Measurements from ENCODE around the gene MS4A6A.
"Not testable (repeated sequence)": the region's sequence is repeated elsewhere in the genome, so short reads cannot be mapped to it uniquely, and the experiment has no call there.

Gene MS4A6A

DNA sequence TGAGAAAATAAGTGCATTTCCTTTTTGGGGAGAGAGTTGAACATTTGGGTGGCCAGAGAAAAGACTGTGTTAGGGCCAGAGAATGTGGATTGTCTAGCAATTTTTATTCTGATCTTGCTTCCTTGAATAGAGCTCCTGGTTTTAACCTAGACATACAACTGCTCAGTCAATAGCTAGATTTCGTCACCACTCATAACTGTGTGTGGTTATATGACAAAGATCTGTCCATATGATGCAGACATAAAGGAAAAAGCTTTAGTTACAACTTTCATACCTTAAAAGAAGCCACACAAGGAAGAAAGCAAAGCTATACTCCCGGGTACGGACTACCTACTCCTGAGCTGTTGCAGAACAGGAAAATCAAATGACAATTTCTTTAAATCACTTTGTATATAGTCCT, 37.2 kb downstream of the MS4A6A start:
- no peak overlapping the region for H3K27ac ChIP-seq
- TF ChIP-seq CTCF (conservative IDR thresholded peaks at IDR 0.05): no peak

DNA sequence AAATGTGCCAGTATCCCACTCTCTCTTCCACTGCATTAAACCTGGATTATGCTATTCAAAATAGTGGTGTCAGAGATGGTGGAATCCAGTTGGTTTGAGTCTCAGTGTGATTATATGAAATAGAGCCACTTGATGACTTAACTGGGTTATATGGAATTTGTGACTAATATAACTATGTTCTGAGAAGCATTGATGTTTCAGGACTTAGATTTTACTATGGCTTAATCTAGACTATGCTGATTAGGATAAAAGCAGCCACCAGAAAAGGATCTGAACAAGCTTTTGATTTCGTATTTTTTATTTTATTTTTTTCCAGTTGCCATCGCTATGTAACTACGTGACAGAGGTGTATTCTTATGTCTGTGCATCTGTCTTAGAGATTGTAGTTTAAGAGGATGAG, 39.1 kb downstream of the MS4A6A start:
- H3K27ac ChIP-seq: no peak overlapping the region
- no peak for TF ChIP-seq CTCF (conservative IDR thresholded peaks at IDR 0.05)

- no peak for TF ChIP-seq CTCF (conservative IDR thresholded peaks at IDR 0.05)
- no peak overlapping the region for H3K27ac ChIP-seq
These were observed 49.0 kb downstream of the MS4A6A start for GRCh38 chr11:60133917-60134316.

DNA sequence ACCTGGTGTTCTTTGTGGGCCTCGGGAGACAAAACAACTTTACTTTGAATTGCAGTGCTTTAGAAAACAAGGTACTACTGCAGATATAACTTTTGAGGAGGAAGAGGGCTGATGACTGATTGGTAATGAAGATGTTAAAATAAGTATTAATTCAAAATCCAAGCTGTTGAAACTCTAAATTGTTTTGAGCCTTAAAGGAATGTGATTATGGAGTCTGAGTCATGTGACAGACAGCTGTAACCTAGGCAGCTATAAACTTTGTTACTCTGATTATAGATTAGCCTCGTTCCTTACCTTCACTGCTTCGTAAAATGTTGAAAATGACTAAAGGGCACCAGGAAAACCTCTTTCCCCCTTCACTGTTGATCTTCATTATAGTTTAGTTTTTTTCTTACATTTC, 51.0 kb downstream of the MS4A6A start:
- no peak for TF ChIP-seq CTCF (conservative IDR thresholded peaks at IDR 0.05)
- H3K27ac ChIP-seq: 0 out of 2 replicates have a peak overlapping the region, but pooled peaks have one; percentile 4

- H3K27ac ChIP-seq: no peak overlapping the region
- peak; percentile 86 for TF ChIP-seq CTCF (conservative IDR thresholded peaks at IDR 0.05)
These were observed 52.4 kb downstream of the MS4A6A start for GRCh38 chr11:60130496-60130895.

GRCh38 chr11:60129853-60130252, 53.0 kb downstream of the MS4A6A start:
- TF ChIP-seq CTCF (conservative IDR thresholded peaks at IDR 0.05): no peak
- no peak overlapping the region for H3K27ac ChIP-seq

GRCh38 chr11:60128866-60129265, 54.0 kb downstream of the MS4A6A start:
- H3K27ac ChIP-seq: not testable (repeated sequence)

GRCh38 chr11:60128376-60128775, 54.5 kb downstream of the MS4A6A start:
- no peak overlapping the region for H3K27ac ChIP-seq
- no peak for TF ChIP-seq CTCF (conservative IDR thresholded peaks at IDR 0.05)

All from VCaP (cell line).